GM12801 (cell line): Measurements from ENCODE around the gene RBM47.

ENCODE experiments used
- CTCF ChIP-seq: IDR thresholded peaks from one replicate; pipeline ENCODE4 v1.5.1; 2011; ENCODE audit warnings: control low read depth; ENCODE audit not compliant: insufficient read length; ENCODE audit errors: extremely low read depth

The RBM47 gene

GRCh38 chr4:40425799-40426574 lies 203.7 kb downstream of the RBM47 start:
- TF ChIP-seq CTCF = no peak

- TF ChIP-seq CTCF = no peak
Measured at GRCh38 chr4:40423735-40424134, 205.9 kb downstream of the RBM47 start.

- TF ChIP-seq CTCF = no peak
Measured at GRCh38 chr4:40421839-40422708, 207.6 kb downstream of the RBM47 start.

- TF ChIP-seq CTCF = no peak
Measured at GRCh38 chr4:40419231-40419912, 210.3 kb downstream of the RBM47 start.

- TF ChIP-seq CTCF = no peak
Measured at GRCh38 chr4:40418430-40419230, 211.0 kb downstream of the RBM47 start.

- no peak for TF ChIP-seq CTCF
Measured at GRCh38 chr4:40417941-40418340, 211.7 kb downstream of the RBM47 start.

GRCh38 chr4:40414673-40415072 lies 215.0 kb downstream of the RBM47 start:
- TF ChIP-seq CTCF = no peak
